Measurements from ENCODE around the gene CPSF4. TPM values are rescaled to one million over a fixed set of nuclear protein-coding genes. Genes with fewer than 3 reads are reported as not detected.
A peak's percentile ranks its signal among the peaks of the same experiment; 100 is the strongest.

CPSF4 gene
- total and polyA plus RNA-seq, 7 experiments from 2014 or later: 22.4 to 69.4 (median 42.9) TPM

DNA sequence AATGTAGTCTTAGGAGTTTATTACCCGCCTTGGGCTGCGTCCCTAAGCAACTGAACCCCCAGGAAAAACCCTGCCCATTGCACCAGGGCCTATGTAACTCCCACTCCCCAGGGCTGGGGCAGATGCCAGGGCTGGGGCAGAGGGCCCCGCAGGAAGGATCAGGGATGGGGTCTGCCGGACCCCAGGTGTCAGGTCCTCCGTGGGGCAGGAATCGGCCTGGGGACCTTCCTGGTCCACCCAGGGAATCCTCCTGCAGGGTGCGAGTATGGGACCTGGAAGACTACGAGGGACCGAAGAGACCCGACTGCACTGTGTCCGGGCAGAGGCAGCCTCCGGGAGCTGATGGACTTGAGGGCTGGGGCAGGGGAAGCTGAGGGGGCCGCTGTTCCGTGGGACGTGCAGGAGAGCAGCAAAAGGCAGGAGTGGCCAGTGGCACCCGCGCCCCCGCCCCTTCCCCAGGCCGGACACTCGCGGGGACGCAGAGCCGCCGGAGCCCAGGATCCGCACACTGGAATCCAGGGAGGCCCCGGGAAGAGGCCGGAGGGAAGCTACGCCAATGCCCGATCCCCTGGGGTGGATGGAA, 29.7 kb downstream of the CPSF4 start:
- Mint-ChIP-seq H3K36me3 (peaks cover 0 to 15% (median 5%) of the 10 kb centered on the region in 5 donors), H3K4me3 (peak overlapping the region in 1 of 10 donors; percentile 33), H3K27me3 (peaks cover 0 to 5% (median 0%) of the 10 kb centered on the region in 5 donors), H3K27ac (no peak overlapping the region), H3K4me1 (peaks cover 21 to 46% (median 36%) of the 10 kb centered on the region in 7 donors), H3K9me3 (peaks cover 0 to 2% (median 0%) of the 10 kb centered on the region in 11 donors)
- CTCF ChIA-PET: no interaction called here
- peaks cover 0 to 10% (median 0%) of the 10 kb centered on the region in 3 experiments for H3K36me3 ChIP-seq (ENCODE audit: control insufficient read depth in 2 of 3, insufficient read depth in 3 of 3, low read length in 3 of 3)
- no peaks in the 10 kb centered on the region for H3K9me3 ChIP-seq (ENCODE audit: control insufficient read depth in 2 of 3, low read length in 3 of 3)
- H3K4me3 ChIP-seq (ENCODE audit: low read length): no peak overlapping the region
- H3K4me1 ChIP-seq (ENCODE audit: control insufficient read depth in 2 of 2, insufficient read depth in 2 of 2, low read length in 2 of 2): peaks cover 13 to 15% of the 10 kb centered on the region in 2 donors
- intact Hi-C loops (cut with micrococcal nuclease): no loop called here
- H3K27me3 ChIP-seq (ENCODE audit: control insufficient read depth in 2 of 2, insufficient read depth in 2 of 2, low read length in 2 of 2): no peaks in the 10 kb centered on the region
- POLR2A ChIA-PET: interaction anchor here (1.3 kb wide), 1 partner anchor 31 kb away, joined by 3 read pairs; the partner anchor contains the start of gene ZNF394
- no peak overlapping the region for H3K27ac ChIP-seq (ENCODE audit: low read depth, low read length)
- ATAC-seq: no peak
- no peak for DNase-seq

DNA sequence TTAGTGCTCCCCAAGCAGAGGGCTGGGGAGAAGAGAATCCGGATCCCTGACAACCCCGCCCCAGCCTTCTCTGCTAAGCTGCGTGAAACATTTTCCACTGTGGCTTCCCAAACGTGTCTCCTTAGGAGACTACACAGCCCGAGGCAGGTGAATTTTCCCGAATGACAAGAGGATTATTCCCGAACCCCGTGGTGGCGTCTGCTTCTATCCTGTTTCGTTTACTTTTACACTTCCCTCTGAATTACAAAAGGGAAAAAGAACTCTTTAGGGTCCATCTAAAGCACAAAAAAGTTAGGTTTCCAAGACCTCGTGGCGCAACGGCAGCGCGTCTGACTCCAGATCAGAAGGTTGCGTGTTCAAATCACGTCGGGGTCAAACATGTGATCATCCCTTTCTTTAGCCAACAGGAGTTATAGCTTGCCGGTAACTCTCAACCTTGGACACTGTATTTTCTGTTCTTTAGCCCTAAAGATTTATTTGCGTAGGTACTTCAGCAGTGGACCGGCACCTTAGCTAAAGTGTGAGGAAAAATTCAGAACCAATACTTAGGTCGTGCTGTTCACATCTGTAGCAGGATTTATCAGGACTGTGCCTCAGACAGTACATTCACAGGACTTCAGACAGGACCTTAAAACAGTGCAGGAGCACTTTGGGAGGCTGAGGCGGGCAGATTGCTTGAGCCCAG, 30.8 kb downstream of the CPSF4 start:
- Mint-ChIP-seq H3K9me3 (no peaks in the 10 kb centered on the region), H3K27me3 (peaks cover 0 to 5% (median 0%) of the 10 kb centered on the region in 5 donors), H3K4me1 (peaks cover 20 to 43% (median 32%) of the 10 kb centered on the region in 7 donors), H3K27ac (peak overlapping the region in 3 of 9 donors; percentile 17 to 55 (median 38)), H3K4me3 (peak overlapping the region in 4 of 10 donors; percentile 3 to 47 (median 32)), H3K36me3 (peaks cover 0 to 10% (median 0%) of the 10 kb centered on the region in 5 donors)
- Histone ChIP-seq H3K9me3 (ENCODE audit: control insufficient read depth in 2 of 3, low read length in 3 of 3) (no peaks in the 10 kb centered on the region), H3K36me3 (ENCODE audit: control insufficient read depth in 2 of 3, insufficient read depth in 3 of 3, low read length in 3 of 3) (peaks cover 0 to 6% (median 0%) of the 10 kb centered on the region in 3 experiments), H3K4me1 (ENCODE audit: control insufficient read depth in 2 of 2, insufficient read depth in 2 of 2, low read length in 2 of 2) (peaks cover 15 to 19% of the 10 kb centered on the region in 2 donors), H3K27me3 (ENCODE audit: control insufficient read depth in 2 of 2, insufficient read depth in 2 of 2, low read length in 2 of 2) (no peaks in the 10 kb centered on the region), H3K4me3 (ENCODE audit: low read length) (no peak overlapping the region), H3K27ac (ENCODE audit: low read depth, low read length) (no peak overlapping the region)
- ATAC-seq (no peak), DNase-seq (no peak)
- intact Hi-C loops (cut with micrococcal nuclease): loop anchor here in 1 of 2 donors (5.0 to 10.0 kb wide), 3 partner anchors 327 to 955 kb away; partner anchors contain the start of genes MEPCE, SMURF1, TMEM130 and TRRAP
- ChIA-PET CTCF (interaction anchor here (0.7 kb wide), 1 partner anchor 111 kb away, joined by 3 read pairs; no protein-coding TSS in a partner anchor), POLR2A (interaction anchor here (1.0 kb wide), 1 partner anchor 36 kb away, joined by 3 read pairs; no protein-coding TSS in a partner anchor)

DNA sequence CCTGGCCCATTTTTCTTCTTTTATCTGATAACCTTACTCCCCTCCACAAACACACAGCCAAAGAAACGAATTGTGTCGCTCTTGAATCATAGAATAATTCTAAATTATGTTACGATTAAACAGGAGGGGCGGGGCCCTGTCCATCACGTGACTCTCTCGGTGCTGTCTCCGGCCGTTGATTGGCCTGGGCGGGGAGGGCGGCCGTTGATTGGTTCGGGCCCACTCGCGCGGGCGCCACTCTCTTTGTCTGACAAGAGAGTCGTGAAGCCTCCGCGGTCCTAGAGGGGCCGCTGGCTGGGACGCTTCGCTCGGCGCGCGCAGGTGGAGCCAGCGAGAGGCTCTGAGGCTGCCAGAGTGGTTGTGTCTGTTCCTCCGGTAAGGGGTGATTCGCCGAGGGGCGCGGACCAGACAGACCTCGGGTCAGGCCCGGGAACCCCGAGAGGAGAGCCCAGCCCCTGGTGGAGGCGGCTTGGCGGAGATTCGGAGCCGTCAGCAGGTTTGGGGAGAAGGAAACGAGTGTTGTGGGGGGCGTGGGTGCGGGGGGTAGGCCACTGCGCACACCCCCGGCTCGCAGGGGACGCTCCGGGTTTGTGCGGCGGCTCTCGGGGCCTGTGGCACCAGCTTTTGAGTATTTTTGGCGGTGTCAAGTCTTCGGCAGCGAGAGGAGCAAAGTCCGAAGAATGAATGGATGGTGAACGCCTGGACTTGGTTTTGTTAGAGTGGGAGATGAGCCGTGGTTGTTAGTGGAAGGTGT, 34.0 kb downstream of the CPSF4 start, which contains the start of gene ZNF789:
ZNF789 (plus strand) TSS at position 330 of the 754 bp plus-strand sequence. CDS start 3,567 bp downstream, outside the sequence.
- Histone ChIP-seq H3K4me1 (ENCODE audit: control insufficient read depth in 2 of 2, insufficient read depth in 2 of 2, low read length in 2 of 2) (peaks cover 8 to 15% of the 10 kb centered on the region in 2 donors), H3K4me3 (ENCODE audit: low read length) (peak within 1 kb of the TSS; percentile 86), H3K27ac (ENCODE audit: low read depth, low read length) (peak within 1 kb of the TSS; percentile 82), H3K9me3 (ENCODE audit: control insufficient read depth in 2 of 3, low read length in 3 of 3) (no peaks in the 10 kb centered on the region), H3K27me3 (ENCODE audit: control insufficient read depth in 2 of 2, insufficient read depth in 2 of 2, low read length in 2 of 2) (no peaks in the 10 kb centered on the region), H3K36me3 (ENCODE audit: control insufficient read depth in 2 of 3, insufficient read depth in 3 of 3, low read length in 3 of 3) (peaks cover 0 to 8% (median 0%) of the 10 kb centered on the region in 3 experiments)
- Mint-ChIP-seq H3K27ac (peak within 1 kb of the TSS; percentile 87 to 98 (median 95)), H3K9me3 (no peaks in the 10 kb centered on the region), H3K4me3 (peak within 1 kb of the TSS; percentile 94 to 99 (median 98)), H3K36me3 (peaks cover 0 to 12% (median 4%) of the 10 kb centered on the region in 5 donors), H3K4me1 (peaks cover 23 to 49% (median 35%) of the 10 kb centered on the region in 7 donors), H3K27me3 (peaks cover 0 to 5% (median 0%) of the 10 kb centered on the region in 5 donors)
- ATAC-seq (peak; percentile 99), DNase-seq (peak; percentile 90 to 98 (median 95))
- intact Hi-C loops (cut with micrococcal nuclease): loop anchor here (1.0 to 10.0 kb wide), 14 partner anchors 7 to 952 kb away; partner anchors contain the start of genes BUD31 (in 2 of the 2), PDAP1 (in 2 of the 2), ZKSCAN5 (in 2 of the 2) and ZNF394 (in 2 of the 2)
- CTCF ChIA-PET: no interaction called here
- POLR2A ChIA-PET: interaction anchor here (0.7 to 2.2 kb wide), 8 partner anchors 9 to 1773 kb away, joined by 3 to 18 read pairs (median 8); partner anchors contain the start of genes BUD31, PDAP1, ZKSCAN5 and ZNF394

DNA sequence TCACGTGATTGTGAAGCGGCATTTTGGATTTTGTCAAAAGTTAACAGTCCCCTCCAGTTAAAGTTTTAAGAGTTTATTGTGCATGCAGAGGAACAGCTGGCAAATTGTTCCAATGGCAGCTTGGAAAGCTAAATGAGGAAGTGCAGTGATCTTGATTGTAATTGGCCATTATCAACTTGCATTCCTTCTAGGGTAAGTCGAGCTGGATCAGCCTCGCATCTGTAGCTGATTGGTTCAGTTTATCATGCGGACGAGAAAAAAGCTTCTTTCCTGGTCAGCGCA, 34.5 kb downstream of the CPSF4 start:
- Mint-ChIP-seq H3K4me3 (peak overlapping the region; percentile 94 to 99 (median 98)), H3K4me1 (peaks cover 27 to 54% (median 40%) of the 10 kb centered on the region in 7 donors), H3K9me3 (no peaks in the 10 kb centered on the region), H3K36me3 (peaks cover 0 to 15% (median 4%) of the 10 kb centered on the region in 5 donors), H3K27ac (peak overlapping the region; percentile 87 to 98 (median 95)), H3K27me3 (peaks cover 0 to 5% (median 0%) of the 10 kb centered on the region in 5 donors)
- peaks cover 10 to 20% of the 10 kb centered on the region in 2 donors for H3K4me1 ChIP-seq (ENCODE audit: control insufficient read depth in 2 of 2, insufficient read depth in 2 of 2, low read length in 2 of 2)
- POLR2A ChIA-PET: interaction anchor here (0.7 to 2.2 kb wide), 7 partner anchors 10 to 1772 kb away, joined by 3 to 11 read pairs (median 7); partner anchors contain the start of genes BUD31, PDAP1, ZKSCAN5 and ZNF655
- H3K9me3 ChIP-seq (ENCODE audit: control insufficient read depth in 2 of 3, low read length in 3 of 3): no peaks in the 10 kb centered on the region
- peaks cover 0 to 10% (median 0%) of the 10 kb centered on the region in 3 experiments for H3K36me3 ChIP-seq (ENCODE audit: control insufficient read depth in 2 of 3, insufficient read depth in 3 of 3, low read length in 3 of 3)
- H3K27me3 ChIP-seq (ENCODE audit: control insufficient read depth in 2 of 2, insufficient read depth in 2 of 2, low read length in 2 of 2): no peaks in the 10 kb centered on the region
- CTCF ChIA-PET: no interaction called here
- DNase-seq (peak in 2 of 9 donors; percentile 26 to 28), ATAC-seq (no peak)
- intact Hi-C loops (cut with micrococcal nuclease): loop anchor here (1.0 to 10.0 kb wide), 4 partner anchors 8 to 952 kb away; partner anchors contain the start of genes MEPCE (in 1 of the 2), SMURF1 (in 1 of the 2), TMEM130 (in 1 of the 2) and TRRAP (in 1 of the 2)
- H3K27ac ChIP-seq (ENCODE audit: low read depth, low read length): peak overlapping the region; percentile 82
- peak overlapping the region; percentile 86 for H3K4me3 ChIP-seq (ENCODE audit: low read length)

DNA sequence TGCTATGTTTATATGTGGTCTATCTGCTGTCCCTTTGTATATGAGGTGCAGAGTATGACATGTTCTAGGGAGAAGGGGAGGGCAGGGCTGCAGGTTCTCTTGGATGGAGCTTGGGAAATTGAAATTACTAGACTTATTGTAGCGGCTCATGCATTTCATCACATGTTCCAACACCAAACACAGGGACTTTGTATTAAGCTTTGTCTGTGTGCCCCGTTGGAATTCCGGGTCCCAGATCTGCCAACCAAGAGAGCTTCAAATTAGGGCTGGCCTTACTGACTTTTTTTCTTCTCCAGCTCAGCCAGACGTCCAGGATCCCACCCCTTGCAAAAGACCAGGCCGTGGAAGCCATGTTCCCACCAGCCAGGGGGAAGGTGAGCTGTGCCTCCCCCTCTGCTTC, 37.4 kb downstream of the CPSF4 start:
- Histone ChIP-seq H3K4me3 (ENCODE audit: low read length) (no peak overlapping the region), H3K9me3 (ENCODE audit: control insufficient read depth in 2 of 3, low read length in 3 of 3) (no peaks in the 10 kb centered on the region), H3K36me3 (ENCODE audit: control insufficient read depth in 2 of 3, insufficient read depth in 3 of 3, low read length in 3 of 3) (peaks cover 0 to 28% (median 0%) of the 10 kb centered on the region in 3 experiments), H3K27ac (ENCODE audit: low read depth, low read length) (no peak overlapping the region), H3K27me3 (ENCODE audit: control insufficient read depth in 2 of 2, insufficient read depth in 2 of 2, low read length in 2 of 2) (no peaks in the 10 kb centered on the region), H3K4me1 (ENCODE audit: control insufficient read depth in 2 of 2, insufficient read depth in 2 of 2, low read length in 2 of 2) (peaks cover 17 to 27% of the 10 kb centered on the region in 2 donors)
- no peaks in the 10 kb centered on the region for H3K9me3 Mint-ChIP-seq
- DNase-seq (no peak), ATAC-seq (no peak)
- CTCF ChIA-PET: no interaction called here
- peaks cover 38 to 62% (median 45%) of the 10 kb centered on the region in 7 donors for H3K4me1 Mint-ChIP-seq
- peaks cover 0 to 1% (median 0%) of the 10 kb centered on the region in 5 donors for H3K27me3 Mint-ChIP-seq
- H3K36me3 Mint-ChIP-seq: peaks cover 0 to 20% (median 4%) of the 10 kb centered on the region in 5 donors
- intact Hi-C loops (cut with micrococcal nuclease): loop anchor here in 1 of 2 donors (10.0 kb wide), 2 partner anchors 601 to 949 kb away; partner anchors contain the start of genes MEPCE, TMEM130, TRRAP and ZCWPW1
- H3K4me3 Mint-ChIP-seq: peak overlapping the region in 1 of 10 donors; percentile 38
- H3K27ac Mint-ChIP-seq: peak overlapping the region in 6 of 9 donors; percentile 17 to 71 (median 36)
- POLR2A ChIA-PET: interaction anchor here (0.9 to 2.0 kb wide), 6 partner anchors 9 to 96 kb away, joined by 3 to 7 read pairs (median 4); partner anchors contain the start of genes FAM200A and ZKSCAN5

Measured in naive thymus-derived CD4-positive, alpha-beta T cell (primary cell).